Measurements from ENCODE around the gene HMCN1. TPM values are rescaled to one million over a fixed set of nuclear protein-coding genes. Genes with fewer than 3 reads are reported as not detected.

Gene HMCN1
- polyA plus RNA-seq, 1 donor from 2014 or later, result 0.66 TPM

DNA sequence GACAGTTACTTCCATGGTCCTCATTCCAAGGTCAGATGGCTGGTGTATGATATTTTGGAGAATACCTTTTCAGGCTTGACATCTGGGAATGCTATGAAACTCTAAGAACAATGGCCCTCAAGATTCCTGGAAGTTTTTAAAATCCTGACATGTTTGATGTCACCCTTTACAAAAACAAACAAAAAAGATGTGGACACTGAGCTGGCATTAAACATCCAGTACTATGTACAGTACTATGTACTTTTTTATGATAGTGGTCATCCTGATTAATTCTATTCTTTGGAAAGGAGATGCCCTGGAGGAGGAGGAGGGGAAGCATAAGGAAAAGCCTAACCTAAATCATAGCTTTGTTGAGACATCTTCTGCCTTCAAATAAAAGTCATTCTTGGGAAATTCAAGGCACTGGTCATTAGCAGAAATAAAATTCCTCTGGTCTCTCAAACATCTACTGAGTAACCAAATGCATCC is 235.4 kb downstream of the HMCN1 start:
- H3K27me3 ChIP-seq (ENCODE audit: insufficient read depth, low read depth, low read length), result no peaks in the 10 kb centered on the region
- H3F3A ChIP-seq (ENCODE audit: insufficient read depth, low read length, poor library complexity, severe bottlenecking), result no peaks in the 10 kb centered on the region
- H3K4me2 ChIP-seq (ENCODE audit: low read length), result no peak overlapping the region
- no peak overlapping the region for H3K27ac ChIP-seq (ENCODE audit: low read length)
- H3K9ac ChIP-seq (ENCODE audit: low read length), result no peak overlapping the region
- no peak for TF ChIP-seq TAF1 (IDR thresholded peaks at IDR 0.05; ENCODE audit: low read depth)
- TF ChIP-seq, protein P1, sequence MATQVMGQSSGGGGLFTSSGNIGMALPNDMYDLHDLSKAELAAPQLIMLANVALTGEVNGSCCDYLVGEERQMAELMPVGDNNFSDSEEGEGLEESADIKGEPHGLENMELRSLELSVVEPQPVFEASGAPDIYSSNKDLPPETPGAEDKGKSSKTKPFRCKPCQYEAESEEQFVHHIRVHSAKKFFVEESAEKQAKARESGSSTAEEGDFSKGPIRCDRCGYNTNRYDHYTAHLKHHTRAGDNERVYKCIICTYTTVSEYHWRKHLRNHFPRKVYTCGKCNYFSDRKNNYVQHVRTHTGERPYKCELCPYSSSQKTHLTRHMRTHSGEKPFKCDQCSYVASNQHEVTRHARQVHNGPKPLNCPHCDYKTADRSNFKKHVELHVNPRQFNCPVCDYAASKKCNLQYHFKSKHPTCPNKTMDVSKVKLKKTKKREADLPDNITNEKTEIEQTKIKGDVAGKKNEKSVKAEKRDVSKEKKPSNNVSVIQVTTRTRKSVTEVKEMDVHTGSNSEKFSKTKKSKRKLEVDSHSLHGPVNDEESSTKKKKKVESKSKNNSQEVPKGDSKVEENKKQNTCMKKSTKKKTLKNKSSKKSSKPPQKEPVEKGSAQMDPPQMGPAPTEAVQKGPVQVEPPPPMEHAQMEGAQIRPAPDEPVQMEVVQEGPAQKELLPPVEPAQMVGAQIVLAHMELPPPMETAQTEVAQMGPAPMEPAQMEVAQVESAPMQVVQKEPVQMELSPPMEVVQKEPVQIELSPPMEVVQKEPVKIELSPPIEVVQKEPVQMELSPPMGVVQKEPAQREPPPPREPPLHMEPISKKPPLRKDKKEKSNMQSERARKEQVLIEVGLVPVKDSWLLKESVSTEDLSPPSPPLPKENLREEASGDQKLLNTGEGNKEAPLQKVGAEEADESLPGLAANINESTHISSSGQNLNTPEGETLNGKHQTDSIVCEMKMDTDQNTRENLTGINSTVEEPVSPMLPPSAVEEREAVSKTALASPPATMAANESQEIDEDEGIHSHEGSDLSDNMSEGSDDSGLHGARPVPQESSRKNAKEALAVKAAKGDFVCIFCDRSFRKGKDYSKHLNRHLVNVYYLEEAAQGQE (IDR thresholded peaks at IDR 0.05; ENCODE audit: borderline replicate concordance), result no peak
- TF ChIP-seq MXI1 (conservative IDR thresholded peaks at IDR 0.05; ENCODE audit: poor library complexity, severe bottlenecking), result no peak
- H3K4me3 ChIP-seq (ENCODE audit: low read length), result no peak overlapping the region
- H3K9me2 ChIP-seq (ENCODE audit: insufficient read depth, low read length), result no peaks in the 10 kb centered on the region
- H2AFZ ChIP-seq (ENCODE audit: low read depth, low read length), result no peak overlapping the region
- no peaks in the 10 kb centered on the region for H4K20me1 ChIP-seq (ENCODE audit: insufficient read depth)
- no peaks in the 10 kb centered on the region for H3K36me3 ChIP-seq (ENCODE audit: insufficient read depth, low read length)
- no peaks in the 10 kb centered on the region for H3K79me2 ChIP-seq (replicated peaks; ENCODE audit: insufficient read depth, low read length)
- no peaks in the 10 kb centered on the region for H3K9me3 ChIP-seq (ENCODE audit: low read length)

DNA sequence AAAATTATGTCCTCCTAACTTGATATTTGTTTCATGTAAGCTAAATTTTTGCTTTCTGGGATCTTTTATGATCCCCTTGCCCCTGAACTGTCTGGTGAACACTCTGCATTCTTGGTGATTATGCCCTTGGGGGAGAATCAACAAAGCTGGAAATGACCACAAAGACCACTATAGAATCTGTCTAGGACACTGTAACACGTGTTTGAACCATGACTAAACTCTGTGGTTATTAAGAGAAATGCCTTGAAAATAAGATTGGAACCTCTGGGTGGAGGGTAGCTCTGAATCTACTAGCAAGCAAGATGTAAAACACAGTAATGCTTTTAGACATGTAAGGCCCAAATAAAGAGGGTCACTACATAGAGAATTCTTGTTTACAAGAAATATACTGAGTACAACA is 237.5 kb downstream of the HMCN1 start:
- H3K27me3 ChIP-seq (ENCODE audit: insufficient read depth, low read depth, low read length), result no peaks in the 10 kb centered on the region
- H3K36me3 ChIP-seq (ENCODE audit: insufficient read depth, low read length), result no peaks in the 10 kb centered on the region
- H3K9me2 ChIP-seq (ENCODE audit: insufficient read depth, low read length), result no peaks in the 10 kb centered on the region
- no peaks in the 10 kb centered on the region for H4K20me1 ChIP-seq (ENCODE audit: insufficient read depth)
- no peak overlapping the region for H3K4me2 ChIP-seq (ENCODE audit: low read length)
- H3F3A ChIP-seq (ENCODE audit: insufficient read depth, low read length, poor library complexity, severe bottlenecking), result no peaks in the 10 kb centered on the region
- TF ChIP-seq, protein P1 (IDR thresholded peaks at IDR 0.05; ENCODE audit: borderline replicate concordance), result no peak
- no peak overlapping the region for H3K9ac ChIP-seq (ENCODE audit: low read length)
- H3K9me3 ChIP-seq (ENCODE audit: low read length), result no peaks in the 10 kb centered on the region
- H3K79me2 ChIP-seq (replicated peaks; ENCODE audit: insufficient read depth, low read length), result no peaks in the 10 kb centered on the region
- no peak overlapping the region for H3K27ac ChIP-seq (ENCODE audit: low read length)
- H2AFZ ChIP-seq (ENCODE audit: low read depth, low read length), result no peak overlapping the region
- H3K4me3 ChIP-seq (ENCODE audit: low read length), result no peak overlapping the region

DNA sequence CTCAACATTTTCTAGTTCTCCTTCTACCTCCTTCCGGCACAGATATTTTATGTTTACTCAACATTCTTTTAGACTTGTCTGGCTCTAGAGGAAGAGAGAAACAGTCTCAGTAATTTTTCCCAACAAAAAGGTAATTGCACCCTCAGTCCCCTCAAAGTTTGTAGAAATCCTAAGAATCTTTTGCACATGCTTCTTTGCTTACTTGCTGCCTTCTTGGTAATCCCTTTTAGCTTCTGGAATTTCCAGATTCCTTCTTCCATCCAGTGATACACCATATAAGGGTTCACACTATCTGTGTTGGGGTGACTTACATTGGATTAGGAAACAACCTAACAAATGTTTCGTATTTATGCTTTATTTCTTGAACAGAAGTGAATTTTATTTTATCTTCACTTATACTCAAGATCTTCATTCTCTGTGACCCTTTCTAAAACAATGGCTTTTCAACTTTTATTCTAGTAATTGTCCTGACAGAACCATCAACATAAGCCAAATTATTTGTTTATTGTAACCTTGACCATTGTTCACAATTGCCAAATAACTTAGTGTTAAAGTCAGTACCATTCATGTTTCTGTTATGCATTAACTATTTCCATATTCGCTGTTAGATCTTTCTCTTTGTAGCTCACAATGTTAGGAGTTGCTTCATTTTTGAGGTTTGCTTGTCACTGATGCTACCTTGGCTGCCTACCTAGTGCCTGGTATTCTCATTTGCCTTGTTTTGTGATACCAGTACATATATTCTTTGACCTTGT is 238.1 kb downstream of the HMCN1 start:
- Histone ChIP-seq H4K20me1 (ENCODE audit: insufficient read depth) (no peaks in the 10 kb centered on the region), H3K9me3 (ENCODE audit: low read length) (no peaks in the 10 kb centered on the region), H3K4me2 (ENCODE audit: low read length) (no peak overlapping the region), H3K27me3 (ENCODE audit: insufficient read depth, low read depth, low read length) (no peaks in the 10 kb centered on the region), H3K79me2 (replicated peaks; ENCODE audit: insufficient read depth, low read length) (no peaks in the 10 kb centered on the region), H3K4me3 (ENCODE audit: low read length) (no peak overlapping the region), H3K36me3 (ENCODE audit: insufficient read depth, low read length) (no peaks in the 10 kb centered on the region), H3K9ac (ENCODE audit: low read length) (no peak overlapping the region), H3K9me2 (ENCODE audit: insufficient read depth, low read length) (no peaks in the 10 kb centered on the region), H2AFZ (ENCODE audit: low read depth, low read length) (no peak overlapping the region), H3K27ac (ENCODE audit: low read length) (no peak overlapping the region), H3F3A (ENCODE audit: insufficient read depth, low read length, poor library complexity, severe bottlenecking) (no peaks in the 10 kb centered on the region)
- TF ChIP-seq, protein P1 (IDR thresholded peaks at IDR 0.05; ENCODE audit: borderline replicate concordance), result no peak
- no peak for TF ChIP-seq SMC3 (conservative IDR thresholded peaks at IDR 0.05; ENCODE audit: poor library complexity)
- TF ChIP-seq, protein P2, sequence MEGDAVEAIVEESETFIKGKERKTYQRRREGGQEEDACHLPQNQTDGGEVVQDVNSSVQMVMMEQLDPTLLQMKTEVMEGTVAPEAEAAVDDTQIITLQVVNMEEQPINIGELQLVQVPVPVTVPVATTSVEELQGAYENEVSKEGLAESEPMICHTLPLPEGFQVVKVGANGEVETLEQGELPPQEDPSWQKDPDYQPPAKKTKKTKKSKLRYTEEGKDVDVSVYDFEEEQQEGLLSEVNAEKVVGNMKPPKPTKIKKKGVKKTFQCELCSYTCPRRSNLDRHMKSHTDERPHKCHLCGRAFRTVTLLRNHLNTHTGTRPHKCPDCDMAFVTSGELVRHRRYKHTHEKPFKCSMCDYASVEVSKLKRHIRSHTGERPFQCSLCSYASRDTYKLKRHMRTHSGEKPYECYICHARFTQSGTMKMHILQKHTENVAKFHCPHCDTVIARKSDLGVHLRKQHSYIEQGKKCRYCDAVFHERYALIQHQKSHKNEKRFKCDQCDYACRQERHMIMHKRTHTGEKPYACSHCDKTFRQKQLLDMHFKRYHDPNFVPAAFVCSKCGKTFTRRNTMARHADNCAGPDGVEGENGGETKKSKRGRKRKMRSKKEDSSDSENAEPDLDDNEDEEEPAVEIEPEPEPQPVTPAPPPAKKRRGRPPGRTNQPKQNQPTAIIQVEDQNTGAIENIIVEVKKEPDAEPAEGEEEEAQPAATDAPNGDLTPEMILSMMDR (IDR thresholded peaks at IDR 0.05; ENCODE audit: poor library complexity, severe bottlenecking), result no peak
- no peak for TF ChIP-seq EP300 (conservative IDR thresholded peaks at IDR 0.05; ENCODE audit: poor library complexity, severe bottlenecking)
- TF ChIP-seq EZH2 (IDR thresholded peaks at IDR 0.05; ENCODE audit: borderline replicate concordance, insufficient read depth, low read length, poor library complexity, severe bottlenecking), result no peak
- no peak for TF ChIP-seq RAD21 (conservative IDR thresholded peaks at IDR 0.05)
